GM23248 (cell line): ENCODE results near the gene PLVAP.

ENCODE experiments used
- EZH2 ChIP-seq: fragments of 200-600 bp; sonication (generic); IDR thresholded peaks from 2 replicates; pipeline ENCODE4 v1.6.1; 2018; ENCODE audit warnings: antibody characterized with exemption, mild to moderate bottlenecking; ENCODE audit not compliant: insufficient read depth, poor library complexity, severe bottlenecking
- EZH2phosphoT487 ChIP-seq: fragments of 200-600 bp; sonication (generic); IDR thresholded peaks from 2 replicates; pipeline ENCODE4 v1.6.1; 2018; ENCODE audit warnings: antibody characterized with exemption, moderate library complexity, mild to moderate bottlenecking, low read depth; ENCODE audit not compliant: insufficient read depth

DNA sequence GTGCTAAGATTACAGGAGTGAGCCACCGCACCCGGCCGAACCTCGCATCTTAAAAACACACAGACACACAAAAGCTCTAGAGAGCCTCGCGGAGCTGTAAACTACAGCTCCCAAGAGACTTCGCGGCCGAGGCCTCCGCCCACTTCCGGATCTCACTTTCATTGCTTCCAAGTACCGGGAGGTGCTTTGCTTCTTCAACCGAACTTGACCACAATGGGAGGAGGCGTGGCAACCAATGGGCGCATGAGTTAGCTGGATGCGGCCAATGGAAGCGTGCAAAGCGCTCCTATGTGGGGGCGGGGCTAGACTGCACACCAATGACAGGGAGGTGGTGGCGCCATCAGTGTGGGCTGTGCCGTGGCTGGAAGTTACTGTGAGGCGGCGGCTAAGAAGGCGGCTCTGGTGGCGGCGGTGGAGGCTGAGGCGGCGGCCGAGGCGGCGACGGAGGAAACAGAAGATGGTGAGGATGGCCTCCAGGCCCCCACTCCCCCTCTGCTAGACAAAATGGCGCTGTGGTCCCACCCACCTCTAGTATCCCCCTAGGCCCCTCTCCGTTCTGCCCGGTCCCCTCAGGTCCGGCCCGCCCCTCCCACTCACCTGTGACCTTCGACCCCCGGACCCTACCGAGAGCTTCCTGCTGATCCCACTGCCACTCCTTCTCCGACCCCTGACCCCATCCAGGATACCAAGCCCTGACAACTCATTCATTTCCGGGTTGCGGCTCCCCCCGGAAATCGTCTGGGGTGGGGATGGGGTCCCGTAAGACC lies 67.8 kb downstream of the PLVAP start, which contains the start of gene DDA1:
- no peak for TF ChIP-seq EZH2phosphoT487
- TF ChIP-seq EZH2: no peak
